Mucosa of rectum (tissue), 2 donors: Measurements from ENCODE around the gene AMDHD2.

ENCODE experiments used
- H3K27ac ChIP-seq, 2 donors: one replicate each; pipeline ENCODE4 v1.7.0; 2013; ENCODE audit warnings: inconsistent platforms in 2 of 2, low read depth in 2 of 2, low read length in 2 of 2
- H3K27me3 ChIP-seq, 2 donors: one replicate each; pipeline ENCODE4 v1.7.0; 2013; ENCODE audit warnings: low read length in 2 of 2; ENCODE audit not compliant: control insufficient read depth in 2 of 2, insufficient read depth in 2 of 2
- H3K36me3 ChIP-seq, 2 donors: one replicate each; pipeline ENCODE4 v1.7.0; 2013; ENCODE audit warnings: low read length in 2 of 2; ENCODE audit not compliant: control insufficient read depth in 2 of 2, insufficient read depth in 2 of 2
- H3K4me1 ChIP-seq, 2 donors: one replicate each; pipeline ENCODE4 v1.7.0; 2013; ENCODE audit warnings: low read length in 2 of 2, mild to moderate bottlenecking in 1 of 2; ENCODE audit not compliant: control insufficient read depth in 2 of 2, insufficient read depth in 2 of 2
- H3K4me3 ChIP-seq, 2 donors: one replicate each; pipeline ENCODE4 v1.7.0; 2013; ENCODE audit warnings: low read length in 2 of 2
- H3K9ac ChIP-seq, 2 donors: one replicate each; pipeline ENCODE4 v1.7.0; 2013; ENCODE audit warnings: low read length in 2 of 2, low read depth in 1 of 2, mild to moderate bottlenecking in 1 of 2
- H3K9me3 ChIP-seq, 2 donors: one replicate each; pipeline ENCODE4 v1.7.0; 2013; ENCODE audit warnings: low read length in 2 of 2; ENCODE audit not compliant: control insufficient read depth in 2 of 2
- donor health status: healthy.
- donor health status: Normal muscosa, but diverticular disease.

AMDHD2 gene, protein sequence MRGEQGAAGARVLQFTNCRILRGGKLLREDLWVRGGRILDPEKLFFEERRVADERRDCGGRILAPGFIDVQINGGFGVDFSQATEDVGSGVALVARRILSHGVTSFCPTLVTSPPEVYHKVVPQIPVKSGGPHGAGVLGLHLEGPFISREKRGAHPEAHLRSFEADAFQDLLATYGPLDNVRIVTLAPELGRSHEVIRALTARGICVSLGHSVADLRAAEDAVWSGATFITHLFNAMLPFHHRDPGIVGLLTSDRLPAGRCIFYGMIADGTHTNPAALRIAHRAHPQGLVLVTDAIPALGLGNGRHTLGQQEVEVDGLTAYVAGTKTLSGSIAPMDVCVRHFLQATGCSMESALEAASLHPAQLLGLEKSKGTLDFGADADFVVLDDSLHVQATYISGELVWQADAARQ

DNA sequence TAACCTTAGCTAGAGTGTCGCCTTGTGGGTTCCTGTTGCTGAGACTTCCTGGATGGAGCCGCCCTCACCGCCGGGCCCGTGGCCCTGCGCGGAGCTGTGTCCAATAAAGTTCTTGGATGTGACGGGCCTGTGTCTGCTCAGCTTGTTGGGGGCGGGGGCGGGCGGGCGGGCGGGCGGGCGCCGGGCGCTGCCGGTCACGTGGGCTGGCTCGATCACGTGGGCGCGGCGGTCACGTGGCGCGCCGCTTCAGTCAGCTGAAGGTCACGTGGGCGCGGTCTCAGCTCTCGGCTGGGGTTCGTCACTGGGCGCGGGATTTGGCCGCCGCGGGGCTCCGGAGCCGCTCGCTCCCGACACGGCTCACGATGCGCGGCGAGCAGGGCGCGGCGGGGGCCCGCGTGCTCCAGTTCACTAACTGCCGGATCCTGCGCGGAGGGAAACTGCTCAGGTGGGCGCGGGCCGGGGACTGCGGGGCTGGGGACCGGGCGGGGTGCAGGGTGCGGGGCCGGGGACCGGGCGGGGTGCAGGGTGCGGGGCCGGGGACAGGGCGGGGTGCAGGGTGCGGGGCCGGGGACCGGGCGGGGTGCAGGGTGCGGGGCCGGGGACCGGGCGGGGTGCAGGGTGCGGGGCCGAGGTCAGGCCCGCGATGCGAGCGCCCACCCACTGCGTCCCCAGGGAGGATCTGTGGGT lies at the start of gene AMDHD2:
Gene AMDHD2, plus strand, starts transcription at position 275 of the 687 bp plus-strand sequence. Its CDS starts 88 bp downstream, at position 363.
- Histone ChIP-seq H3K4me3 (peak within 1 kb of the TSS; percentile 69 to 72), H3K9ac (peak within 1 kb of the TSS; percentile 68 to 71), H3K9me3 (no peaks in the 10 kb centered on the region), H3K36me3 (peaks cover 13% of the 10 kb centered on the region in 2 donors), H3K27ac (peak within 1 kb of the TSS; percentile 69 to 80), H3K4me1 (peaks cover 62 to 63% of the 10 kb centered on the region in 2 donors), H3K27me3 (no peaks in the 10 kb centered on the region)

DNA sequence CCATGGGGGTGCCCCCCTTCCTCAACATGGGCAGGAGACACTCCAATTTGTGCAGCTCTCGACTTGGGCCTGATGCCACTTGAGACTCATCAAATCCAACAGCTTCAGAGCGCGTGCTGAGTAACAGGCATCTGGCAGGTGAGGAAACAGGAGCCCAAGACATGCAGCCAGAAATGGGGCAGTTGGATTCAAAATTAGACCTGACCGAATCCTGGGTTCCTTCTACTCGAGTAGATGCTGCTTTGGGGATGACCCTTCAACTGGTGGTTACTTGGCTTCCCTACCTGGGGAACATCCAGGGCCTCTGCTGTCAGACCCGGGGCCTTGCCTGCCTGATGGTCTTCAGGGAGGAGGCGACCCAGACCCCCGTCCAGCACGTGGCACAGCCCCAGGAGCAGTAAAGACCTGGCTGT lies 49.6 kb upstream of the AMDHD2 start:
- Histone ChIP-seq H3K36me3 (no peaks in the 10 kb centered on the region), H3K4me1 (peaks cover 22 to 30% of the 10 kb centered on the region in 2 donors), H3K4me3 (no peak overlapping the region), H3K9ac (no peak overlapping the region), H3K27me3 (peaks cover 33 to 44% of the 10 kb centered on the region in 2 donors), H3K27ac (no peak overlapping the region), H3K9me3 (no peaks in the 10 kb centered on the region)

DNA sequence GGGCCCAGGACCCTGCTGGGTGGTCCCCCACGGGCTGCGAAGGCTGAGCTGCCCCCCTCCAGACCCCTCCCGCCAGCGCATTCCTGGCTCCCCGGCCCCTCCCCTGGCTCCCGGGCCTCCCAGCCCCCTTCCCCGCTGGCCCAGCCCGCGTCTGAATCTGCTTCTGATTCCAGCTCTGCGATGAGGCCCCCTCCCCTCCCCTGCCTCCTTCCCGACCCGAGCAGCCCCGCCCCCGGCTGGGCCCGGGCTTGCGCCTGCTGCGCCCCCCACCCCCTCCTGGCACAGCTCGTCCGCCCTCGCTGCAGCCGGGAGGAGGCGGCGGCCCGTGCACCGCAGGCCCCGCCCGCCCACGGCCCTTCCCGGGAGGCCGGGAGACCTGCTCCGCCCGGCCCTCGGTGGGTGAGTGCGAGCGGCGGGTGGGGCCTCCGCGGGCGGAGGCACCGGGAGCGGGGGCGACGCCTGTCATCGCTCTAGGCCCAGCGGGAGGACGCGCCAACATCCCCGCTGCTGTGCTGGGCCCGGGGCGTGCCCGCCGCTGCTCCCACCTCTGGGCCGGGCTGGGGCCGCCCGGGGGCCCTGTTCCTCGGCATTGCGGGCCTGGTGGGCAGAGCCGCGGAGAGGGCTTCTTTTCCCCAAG lies 49.0 kb upstream of the AMDHD2 start, which contains the start of gene NTN3:
Gene NTN3, plus strand, starts transcription at position 282 of the 637 bp plus-strand sequence. CDS start 405 bp downstream, outside the sequence.
- Histone ChIP-seq H3K27me3 (peaks cover 33 to 44% of the 10 kb centered on the region in 2 donors), H3K27ac (no peak within 1 kb of the TSS), H3K4me3 (no peak within 1 kb of the TSS), H3K9ac (no peak within 1 kb of the TSS), H3K36me3 (no peaks in the 10 kb centered on the region), H3K9me3 (no peaks in the 10 kb centered on the region), H3K4me1 (peaks cover 27 to 35% of the 10 kb centered on the region in 2 donors)

DNA sequence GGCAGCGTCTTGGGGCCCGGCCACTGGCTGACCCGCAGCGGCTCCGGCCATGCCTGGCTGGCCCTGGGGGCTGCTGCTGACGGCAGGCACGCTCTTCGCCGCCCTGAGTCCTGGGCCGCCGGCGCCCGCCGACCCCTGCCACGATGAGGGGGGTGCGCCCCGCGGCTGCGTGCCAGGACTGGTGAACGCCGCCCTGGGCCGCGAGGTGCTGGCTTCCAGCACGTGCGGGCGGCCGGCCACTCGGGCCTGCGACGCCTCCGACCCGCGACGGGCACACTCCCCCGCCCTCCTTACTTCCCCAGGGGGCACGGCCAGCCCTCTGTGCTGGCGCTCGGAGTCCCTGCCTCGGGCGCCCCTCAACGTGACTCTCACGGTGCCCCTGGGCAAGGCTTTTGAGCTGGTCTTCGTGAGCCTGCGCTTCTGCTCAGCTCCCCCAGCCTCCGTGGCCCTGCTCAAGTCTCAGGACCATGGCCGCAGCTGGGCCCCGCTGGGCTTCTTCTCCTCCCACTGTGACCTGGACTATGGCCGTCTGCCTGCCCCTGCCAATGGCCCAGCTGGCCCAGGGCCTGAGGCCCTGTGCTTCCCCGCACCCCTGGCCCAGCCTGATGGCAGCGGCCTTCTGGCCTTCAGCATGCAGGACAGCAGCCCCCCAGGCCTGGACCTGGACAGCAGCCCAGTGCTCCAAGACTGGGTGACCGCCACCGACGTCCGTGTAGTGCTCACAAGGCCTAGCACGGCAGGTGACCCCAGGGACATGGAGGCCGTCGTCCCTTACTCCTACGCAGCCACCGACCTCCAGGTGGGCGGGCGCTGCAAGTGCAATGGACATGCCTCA lies 48.3 kb upstream of the AMDHD2 start:
- Histone ChIP-seq H3K27me3 (peaks cover 33 to 44% of the 10 kb centered on the region in 2 donors), H3K36me3 (no peaks in the 10 kb centered on the region), H3K27ac (no peak overlapping the region), H3K4me3 (no peak overlapping the region), H3K4me1 (peaks cover 28 to 35% of the 10 kb centered on the region in 2 donors), H3K9me3 (no peaks in the 10 kb centered on the region), H3K9ac (no peak overlapping the region)

DNA sequence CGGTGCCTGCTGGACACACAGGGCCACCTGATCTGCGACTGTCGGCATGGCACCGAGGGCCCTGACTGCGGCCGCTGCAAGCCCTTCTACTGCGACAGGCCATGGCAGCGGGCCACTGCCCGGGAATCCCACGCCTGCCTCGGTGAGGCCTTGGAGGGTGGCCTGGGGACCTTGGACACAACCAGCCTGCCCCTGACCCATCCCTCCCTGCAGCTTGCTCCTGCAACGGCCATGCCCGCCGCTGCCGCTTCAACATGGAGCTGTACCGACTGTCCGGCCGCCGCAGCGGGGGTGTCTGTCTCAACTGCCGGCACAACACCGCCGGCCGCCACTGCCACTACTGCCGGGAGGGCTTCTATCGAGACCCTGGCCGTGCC lies 47.7 kb upstream of the AMDHD2 start:
- H3K27ac ChIP-seq, result no peak overlapping the region
- no peaks in the 10 kb centered on the region for H3K36me3 ChIP-seq
- peaks cover 33 to 44% of the 10 kb centered on the region in 2 donors for H3K27me3 ChIP-seq
- no peaks in the 10 kb centered on the region for H3K9me3 ChIP-seq
- no peak overlapping the region for H3K4me3 ChIP-seq
- H3K4me1 ChIP-seq, result peaks cover 28 to 32% of the 10 kb centered on the region in 2 donors
- H3K9ac ChIP-seq, result no peak overlapping the region

DNA sequence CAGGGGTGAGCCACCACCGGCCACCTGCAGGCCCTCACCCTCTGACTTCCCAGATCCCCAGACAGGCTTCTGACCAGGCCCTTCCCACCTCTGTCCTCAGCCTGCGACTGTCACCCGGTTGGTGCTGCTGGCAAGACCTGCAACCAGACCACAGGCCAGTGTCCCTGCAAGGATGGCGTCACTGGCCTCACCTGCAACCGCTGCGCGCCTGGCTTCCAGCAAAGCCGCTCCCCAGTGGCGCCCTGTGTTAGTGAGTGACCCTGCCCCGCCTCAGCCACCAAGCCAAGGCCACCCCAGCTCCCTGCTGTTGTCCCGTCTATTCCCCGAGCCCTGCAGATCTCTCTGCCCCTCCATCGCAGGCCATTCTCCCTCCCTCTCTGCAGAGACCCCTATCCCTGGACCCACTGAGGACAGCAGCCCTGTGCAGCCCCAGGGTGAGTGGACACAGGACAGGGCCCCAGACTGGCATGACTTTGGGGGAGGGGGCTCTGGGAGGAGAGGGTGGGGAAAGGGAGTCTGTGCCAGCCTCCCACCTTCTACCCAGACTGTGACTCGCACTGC lies 47.2 kb upstream of the AMDHD2 start:
- no peaks in the 10 kb centered on the region for H3K9me3 ChIP-seq
- no peaks in the 10 kb centered on the region for H3K36me3 ChIP-seq
- no peak overlapping the region for H3K27ac ChIP-seq
- peak overlapping the region in 1 of 2 donors; percentile 15 for H3K4me3 ChIP-seq
- no peak overlapping the region for H3K9ac ChIP-seq
- H3K27me3 ChIP-seq, result peaks cover 33 to 44% of the 10 kb centered on the region in 2 donors
- H3K4me1 ChIP-seq, result peaks cover 24 to 32% of the 10 kb centered on the region in 2 donors

DNA sequence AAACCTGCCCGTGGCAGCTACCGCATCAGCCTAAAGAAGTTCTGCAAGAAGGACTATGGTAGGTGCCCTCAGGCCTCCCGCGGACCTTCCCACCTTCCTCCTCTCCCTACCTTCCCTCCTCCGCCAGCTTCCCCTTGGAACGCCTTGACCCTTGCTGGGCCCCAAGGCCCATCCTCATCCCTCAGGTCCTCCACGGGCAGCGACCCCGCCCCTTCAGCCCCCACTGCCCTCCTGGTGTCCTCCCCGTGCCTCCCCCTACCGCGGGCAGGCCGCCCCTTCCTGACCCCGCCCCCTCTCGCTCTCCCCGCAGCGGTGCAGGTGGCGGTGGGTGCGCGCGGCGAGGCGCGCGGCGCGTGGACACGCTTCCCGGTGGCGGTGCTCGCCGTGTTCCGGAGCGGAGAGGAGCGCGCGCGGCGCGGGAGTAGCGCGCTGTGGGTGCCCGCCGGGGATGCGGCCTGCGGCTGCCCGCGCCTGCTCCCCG lies 46.7 kb upstream of the AMDHD2 start:
- no peaks in the 10 kb centered on the region for H3K9me3 ChIP-seq
- no peaks in the 10 kb centered on the region for H3K36me3 ChIP-seq
- H3K27me3 ChIP-seq, result peaks cover 33 to 42% of the 10 kb centered on the region in 2 donors
- no peak overlapping the region for H3K27ac ChIP-seq
- H3K4me1 ChIP-seq, result peaks cover 18 to 27% of the 10 kb centered on the region in 2 donors
- no peak overlapping the region for H3K9ac ChIP-seq
- H3K4me3 ChIP-seq, result peak overlapping the region; percentile 7 to 15

DNA sequence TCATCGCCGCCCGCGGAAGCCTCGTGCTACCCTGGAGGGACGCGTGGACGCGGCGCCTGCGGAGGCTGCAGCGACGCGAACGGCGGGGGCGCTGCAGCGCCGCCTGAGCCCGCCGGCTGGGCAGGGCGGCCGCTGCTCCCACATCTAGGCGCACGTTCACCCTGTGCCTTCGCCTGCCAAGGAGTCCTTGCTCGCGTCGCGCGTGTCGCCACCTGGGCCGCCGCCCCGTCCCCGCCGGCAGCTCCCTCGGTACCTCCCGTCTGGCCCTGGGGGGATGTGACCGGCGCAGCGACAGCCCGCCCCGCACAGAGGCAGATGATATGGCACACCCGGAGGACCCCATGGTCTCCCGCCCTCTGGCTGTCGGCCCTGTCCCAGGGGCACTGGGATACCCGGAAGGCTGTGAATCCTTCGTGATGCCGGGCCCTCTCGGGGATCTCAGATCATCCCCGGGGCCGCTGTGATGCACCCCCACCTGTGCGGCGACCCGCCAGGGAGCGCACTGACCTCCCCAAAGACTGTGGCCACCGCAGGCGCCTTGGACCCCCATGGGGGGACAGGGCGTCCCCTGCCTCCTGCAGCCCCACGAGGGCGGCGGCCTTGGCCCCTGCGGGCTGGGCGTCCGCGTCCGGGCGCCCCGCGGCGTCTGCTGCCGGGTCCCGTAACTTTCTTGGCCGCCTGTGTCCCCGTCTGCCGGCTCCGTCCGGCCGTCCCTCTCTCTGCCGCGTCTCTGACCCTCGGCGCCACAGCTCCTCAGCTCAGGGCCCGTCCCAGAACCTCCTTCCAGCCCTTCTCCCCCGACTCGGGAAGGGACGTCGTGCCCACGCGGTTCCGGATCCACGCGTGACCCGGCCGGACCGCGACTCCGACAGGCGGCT lies 45.9 kb upstream of the AMDHD2 start:
- Histone ChIP-seq H3K9ac (peak overlapping the region; percentile 52 to 79), H3K36me3 (no peaks in the 10 kb centered on the region), H3K4me1 (peaks cover 16 to 23% of the 10 kb centered on the region in 2 donors), H3K4me3 (peak overlapping the region; percentile 74), H3K9me3 (no peaks in the 10 kb centered on the region), H3K27ac (peak overlapping the region; percentile 50 to 68), H3K27me3 (peaks cover 28 to 36% of the 10 kb centered on the region in 2 donors)
